OCI-LY7 (cell line): ENCODE data around the gene IRAK1. TPM values are rescaled to one million over a fixed set of nuclear protein-coding genes. Genes with fewer than 3 reads are reported as not detected.
A peak's percentile ranks its signal among the peaks of the same experiment; 100 is the strongest.

Source experiments
- BruUV-seq: library from RNA; stranded (reverse); fragments of 400-500 nt; replicated peaks from 2 replicates; lab custom pipeline; 2021; lab: Mats Ljungman, UMichigan
- CTCF ChIA-PET: fragments of 300-600 bp; sonication (Branson Sonifier 250); formaldehyde crosslinking; loops from one replicate; lab custom pipeline; 2022; ENCODE audit warnings: antibody characterized with exemption; ENCODE audit not compliant: unreplicated experiment; lab: Charles Lee
- POLR2A ChIA-PET: fragments of 300-600 bp; sonication (Branson Sonifier 250); formaldehyde crosslinking; loops from one replicate; lab custom pipeline; 2022; ENCODE audit warnings: antibody characterized with exemption; lab: Charles Lee
- DNase-seq: peaks from one replicate; pipeline ENCODE4 v3.0.0-alpha.2; 2015; ENCODE audit warnings: low spot score
- H2AFZ ChIP-seq: fragments of 200-600 bp; sonication (generic), shearing (Covaris generic); 2 replicates; pipeline ENCODE4 v1.6.1; 2014; ENCODE audit warnings: mild to moderate bottlenecking, antibody characterized with exemption, low read length, moderate library complexity
- H3K27ac ChIP-seq: fragments of 200-600 bp; sonication (generic); 2 replicates; pipeline ENCODE4 v1.5.1; 2014; ENCODE audit warnings: mixed run types, low read depth, mild to moderate bottlenecking, moderate library complexity, low read length, inconsistent platforms; ENCODE audit not compliant: poor library complexity, severe bottlenecking
- H3K36me3 ChIP-seq: fragments of 200-600 bp; sonication (generic); 2 replicates; pipeline ENCODE4 v1.6.1; 2014; ENCODE audit warnings: mild to moderate bottlenecking, antibody characterized with exemption, low read length, moderate library complexity, mixed read lengths; ENCODE audit not compliant: insufficient read depth
- H3K4me1 ChIP-seq: fragments of 200-600 bp; sonication (generic); 2 replicates; pipeline ENCODE4 v1.5.1; 2014; ENCODE audit warnings: mild to moderate bottlenecking, low read length; ENCODE audit not compliant: insufficient read depth, poor library complexity, severe bottlenecking
- H3K4me2 ChIP-seq: fragments of 200-600 bp; sonication (generic); 2 replicates; pipeline ENCODE4 v1.6.1; 2014; ENCODE audit warnings: mild to moderate bottlenecking, low read length
- H3K4me3 ChIP-seq: fragments of 200-600 bp; sonication (generic); 2 replicates; pipeline ENCODE4 v1.5.1; 2014; ENCODE audit warnings: mild to moderate bottlenecking, low read depth, low read length; ENCODE audit not compliant: poor library complexity, severe bottlenecking
- H3K79me2 ChIP-seq: fragments of 200-600 bp; sonication (generic); 2 replicates; pipeline ENCODE4 v1.6.1; 2016; ENCODE audit warnings: low read depth, mild to moderate bottlenecking, low read length, moderate library complexity, mixed read lengths; ENCODE audit not compliant: insufficient read depth
- H3K9me2 ChIP-seq: fragments of 200-600 bp; sonication (generic); 2 replicates; pipeline ENCODE4 v1.6.1; 2016; ENCODE audit warnings: mild to moderate bottlenecking, low read length, mixed read lengths; ENCODE audit not compliant: insufficient read depth
- H3K9me3 ChIP-seq: fragments of 200-600 bp; sonication (generic); 2 replicates; pipeline ENCODE4 v1.6.1; 2014; ENCODE audit warnings: mild to moderate bottlenecking, mixed run types, low read length, mixed read lengths
- H4K20me1 ChIP-seq: fragments of 200-600 bp; sonication (generic); 2 replicates; pipeline ENCODE4 v1.6.1; 2014; ENCODE audit warnings: mild to moderate bottlenecking, antibody characterized with exemption, low read length, moderate library complexity, mixed read lengths; ENCODE audit not compliant: insufficient read depth
- CTCF ChIP-seq: fragments of 200-600 bp; sonication (generic); conservative IDR thresholded peaks from 2 replicates; pipeline ENCODE4 v1.5.1; 2014; ENCODE audit warnings: mild to moderate bottlenecking, antibody characterized with exemption, low read length, moderate library complexity, mixed read lengths
- EZH2phosphoT487 ChIP-seq: fragments of 200-600 bp; sonication (generic); IDR thresholded peaks from 2 replicates; pipeline ENCODE4 v1.6.1; 2018; ENCODE audit warnings: low read depth, borderline replicate concordance, mild to moderate bottlenecking, mixed run types, antibody characterized with exemption, low read length, moderate library complexity, mixed read lengths
- intact Hi-C: fragments of 100-400 bp; cut with micrococcal nuclease; formaldehyde crosslinking; loops from one replicate; pipeline ENCODE4 v1.10.0; 2022; ENCODE audit not compliant: unreplicated experiment
- total RNA-seq, 2 experiments: library from RNA; depleted of rRNA in 1 of 2; stranded (reverse); fragments of >200 nt in 1 of 2; shearing (Covaris generic) in 1 of 2; gene quantifications; 2 replicates each; pipeline ENCODE4 v1.2.3, GENCODE V29; 2014 to 2022

IRAK1 gene
- total RNA-seq, 2 experiments from 2014 or later: 75.5 to 136 TPM

- Histone ChIP-seq H3K27ac (peak overlapping the region; percentile 89), H2AFZ (no peak overlapping the region), H3K36me3 (peaks cover 66% of the 10 kb centered on the region), H3K4me2 (peak overlapping the region; percentile 100), H3K9me3 (no peaks in the 10 kb centered on the region), H4K20me1 (peaks cover 14% of the 10 kb centered on the region; the same call in 1 of the 2 replicates), H3K4me1 (peaks cover 33% of the 10 kb centered on the region), H3K4me3 (peak overlapping the region; percentile 78), H3K9me2 (no peaks in the 10 kb centered on the region), H3K79me2 (peaks cover 79% of the 10 kb centered on the region)
- intact Hi-C loops: loop anchor here (5.0 kb wide), 1 partner anchor 176 kb away; the partner anchor contains the start of genes IDH3G and SSR4
- DNase-seq: no peak
- ChIA-PET POLR2A (interaction anchor here (0.5 to 5.4 kb wide), 5 partner anchors 8 to 249 kb away, joined by 3 to 33 read pairs (median 3); partner anchors contain the start of gene ARHGAP4), CTCF (interaction anchor here (0.7 to 1.6 kb wide), 5 partner anchors 21 to 43 kb away, joined by 3 to 5 read pairs (median 3); partner anchors contain the start of gene RENBP)
- TF ChIP-seq EZH2phosphoT487 (no peak), CTCF (no peak)
- no TSS peak for BruUV-seq
Measured at GRCh38 chrX:153968255-153968654, 51.4 kb downstream of the IRAK1 start.

GRCh38 chrX:153967536-153968224, 52.0 kb downstream of the IRAK1 start:
- Histone ChIP-seq H2AFZ (no peak overlapping the region), H3K9me2 (no peaks in the 10 kb centered on the region), H3K79me2 (peaks cover 84% of the 10 kb centered on the region), H3K4me2 (peak overlapping the region; percentile 100), H3K4me3 (peak overlapping the region; percentile 78), H3K9me3 (no peaks in the 10 kb centered on the region), H3K36me3 (peaks cover 72% of the 10 kb centered on the region), H3K27ac (peak overlapping the region; percentile 89), H3K4me1 (peaks cover 33% of the 10 kb centered on the region), H4K20me1 (peaks cover 14% of the 10 kb centered on the region; the same call in 1 of the 2 replicates)
- BruUV-seq: no TSS peak
- ChIA-PET CTCF (interaction anchor here (0.7 to 1.6 kb wide), 7 partner anchors 14 to 42 kb away, joined by 3 to 5 read pairs (median 3); partner anchors contain the start of gene RENBP), POLR2A (interaction anchor here (0.5 to 5.4 kb wide), 5 partner anchors 8 to 249 kb away, joined by 3 to 33 read pairs (median 3); partner anchors contain the start of gene ARHGAP4)
- no peak for TF ChIP-seq EZH2phosphoT487
- no peak for TF ChIP-seq CTCF
- no peak for DNase-seq
- intact Hi-C loops: loop anchor here (5.0 kb wide), 1 partner anchor 175 kb away; the partner anchor contains the start of genes IDH3G and SSR4
